DND-41 (cell line): Measurements from ENCODE around the gene PEX14.

Source experiments
- ATAC-seq: fragments of 200-7000 bp; cut with Tn5 transposase; 3 replicates; pipeline ENCODE4 v1.9.1; 2021; ENCODE audit warnings: low read depth; ENCODE audit not compliant: insufficient read depth
- DNase-seq: peaks from one replicate; pipeline ENCODE4 v3.0.0-alpha.2; 2020
- H2AFZ ChIP-seq: 2 replicates; pipeline ENCODE4 v1.6.0; 2012; ENCODE audit warnings: low read depth, low read length
- H3K27ac ChIP-seq: 2 replicates; pipeline ENCODE4 v1.5.1; 2012; ENCODE audit warnings: low read length, inconsistent platforms
- H3K27me3 ChIP-seq: fragments of 200-600 bp; sonication (generic); 2 replicates; pipeline ENCODE4 v1.6.0; 2012; ENCODE audit warnings: low read length, mild to moderate bottlenecking, inconsistent platforms; ENCODE audit not compliant: insufficient read depth, poor library complexity
- H3K36me3 ChIP-seq: 2 replicates; pipeline ENCODE4 v1.5.1; 2012; ENCODE audit warnings: low read length, inconsistent platforms; ENCODE audit not compliant: insufficient read depth
- H3K4me1 ChIP-seq: 2 replicates; pipeline ENCODE4 v1.5.1; 2012; ENCODE audit warnings: mild to moderate bottlenecking, low read length; ENCODE audit not compliant: insufficient read depth
- H3K4me2 ChIP-seq: 2 replicates; pipeline ENCODE4 v1.6.0; 2012; ENCODE audit warnings: mild to moderate bottlenecking, moderate library complexity, low read length, inconsistent platforms; ENCODE audit not compliant: insufficient read depth
- H3K4me3 ChIP-seq, 2 experiments: fragments of 200-600 bp in 1 of 2; shearing (Covaris generic) in 1 of 2; 2 replicates each; pipeline ENCODE4 v1.5.1; 2012 to 2016; ENCODE audit warnings: inconsistent platforms in 2 of 2, low read length in 2 of 2, mild to moderate bottlenecking in 2 of 2, low read depth in 1 of 2, moderate library complexity in 1 of 2
- H3K79me2 ChIP-seq: 2 replicates; pipeline ENCODE4 v1.6.0; 2012; ENCODE audit warnings: low read length, inconsistent platforms; ENCODE audit not compliant: insufficient read depth
- H3K9ac ChIP-seq: 2 replicates; pipeline ENCODE4 v1.6.0; 2012; ENCODE audit warnings: low read depth, mild to moderate bottlenecking, inconsistent platforms, low read length, moderate library complexity
- H3K9me3 ChIP-seq: 2 replicates; pipeline ENCODE4 v1.5.1; 2012; ENCODE audit warnings: low read length, moderate library complexity, mild to moderate bottlenecking, inconsistent platforms; ENCODE audit not compliant: insufficient read depth, severe bottlenecking
- H4K20me1 ChIP-seq: 2 replicates; pipeline ENCODE4 v1.6.0; 2012; ENCODE audit warnings: low read length; ENCODE audit not compliant: insufficient read depth
- EZH2 ChIP-seq: IDR thresholded peaks from 3 replicates; pipeline ENCODE4 v1.6.1; 2012; ENCODE audit warnings: borderline replicate concordance, low read depth, mild to moderate bottlenecking, moderate library complexity, low read length, inconsistent platforms; ENCODE audit not compliant: severe bottlenecking
- TF ChIP-seq, protein P1 (sequence below): IDR thresholded peaks from 2 replicates; pipeline ENCODE4 v1.5.1; 2012; ENCODE audit warnings: borderline replicate concordance, low read length, moderate library complexity, mild to moderate bottlenecking; ENCODE audit not compliant: poor library complexity, severe bottlenecking; ENCODE audit errors: extremely low read depth

PEX14 gene

DNA sequence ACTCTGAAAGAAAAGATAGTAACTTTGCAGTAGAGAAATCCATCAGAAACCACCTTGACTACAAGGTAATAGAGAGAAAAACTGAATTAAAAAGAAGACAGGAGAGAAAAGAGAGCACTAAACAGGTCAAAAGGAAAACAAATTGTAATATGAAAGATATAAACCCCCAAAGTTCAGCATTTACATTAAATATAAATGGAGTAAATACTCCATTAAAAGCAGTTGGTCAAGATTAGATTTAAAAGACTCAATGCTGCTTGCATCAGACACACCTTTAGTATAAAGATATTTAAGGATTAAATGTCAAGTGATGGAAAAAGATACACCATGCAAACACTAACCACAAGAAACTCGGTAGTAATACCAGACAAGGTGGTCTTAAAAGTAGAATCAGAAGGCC lies 110.5 kb downstream of the PEX14 start:
- H3K9me3 ChIP-seq: no peaks in the 10 kb centered on the region
- H3K79me2 ChIP-seq: no peaks in the 10 kb centered on the region
- no peak for DNase-seq
- H3K4me3 ChIP-seq: no peak overlapping the region
- H3K9ac ChIP-seq: no peak overlapping the region
- no peak overlapping the region for H3K4me2 ChIP-seq
- ATAC-seq: no peak
- H3K4me1 ChIP-seq: no peaks in the 10 kb centered on the region
- no peaks in the 10 kb centered on the region for H3K27me3 ChIP-seq
- no peak overlapping the region for H2AFZ ChIP-seq
- H3K36me3 ChIP-seq: no peaks in the 10 kb centered on the region
- TF ChIP-seq, protein P1, sequence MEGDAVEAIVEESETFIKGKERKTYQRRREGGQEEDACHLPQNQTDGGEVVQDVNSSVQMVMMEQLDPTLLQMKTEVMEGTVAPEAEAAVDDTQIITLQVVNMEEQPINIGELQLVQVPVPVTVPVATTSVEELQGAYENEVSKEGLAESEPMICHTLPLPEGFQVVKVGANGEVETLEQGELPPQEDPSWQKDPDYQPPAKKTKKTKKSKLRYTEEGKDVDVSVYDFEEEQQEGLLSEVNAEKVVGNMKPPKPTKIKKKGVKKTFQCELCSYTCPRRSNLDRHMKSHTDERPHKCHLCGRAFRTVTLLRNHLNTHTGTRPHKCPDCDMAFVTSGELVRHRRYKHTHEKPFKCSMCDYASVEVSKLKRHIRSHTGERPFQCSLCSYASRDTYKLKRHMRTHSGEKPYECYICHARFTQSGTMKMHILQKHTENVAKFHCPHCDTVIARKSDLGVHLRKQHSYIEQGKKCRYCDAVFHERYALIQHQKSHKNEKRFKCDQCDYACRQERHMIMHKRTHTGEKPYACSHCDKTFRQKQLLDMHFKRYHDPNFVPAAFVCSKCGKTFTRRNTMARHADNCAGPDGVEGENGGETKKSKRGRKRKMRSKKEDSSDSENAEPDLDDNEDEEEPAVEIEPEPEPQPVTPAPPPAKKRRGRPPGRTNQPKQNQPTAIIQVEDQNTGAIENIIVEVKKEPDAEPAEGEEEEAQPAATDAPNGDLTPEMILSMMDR: no peak
- TF ChIP-seq EZH2: no peak
- H3K27ac ChIP-seq: no peak overlapping the region
- H4K20me1 ChIP-seq: no peaks in the 10 kb centered on the region

DNA sequence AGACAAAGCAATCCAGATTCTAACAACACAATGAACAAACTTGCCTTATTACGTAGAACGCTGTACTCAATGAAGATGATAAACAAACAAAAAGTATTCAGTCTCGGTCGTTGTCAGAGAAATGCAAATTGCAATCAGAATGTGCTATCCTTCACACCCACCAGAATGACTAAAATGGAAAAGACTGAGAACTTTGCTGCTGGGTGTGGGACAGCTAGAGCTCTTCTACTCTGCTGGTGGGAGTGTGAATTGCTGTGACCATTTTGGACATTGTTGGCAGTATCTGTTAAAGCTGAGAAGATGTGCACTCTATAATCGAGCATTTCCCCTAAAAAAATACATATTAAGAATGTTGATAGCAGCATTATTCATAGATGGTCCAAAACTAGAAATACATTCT lies 111.4 kb downstream of the PEX14 start:
- ATAC-seq: no peak
- Histone ChIP-seq H3K36me3 (no peaks in the 10 kb centered on the region), H3K4me3 (no peak overlapping the region), H3K79me2 (no peaks in the 10 kb centered on the region), H3K27ac (no peak overlapping the region), H3K4me1 (peaks cover 2% of the 10 kb centered on the region; the same call in 1 of the 2 replicates), H4K20me1 (no peaks in the 10 kb centered on the region), H3K9ac (no peak overlapping the region), H3K4me2 (no peak overlapping the region), H2AFZ (no peak overlapping the region), H3K9me3 (no peaks in the 10 kb centered on the region), H3K27me3 (no peaks in the 10 kb centered on the region)
- TF ChIP-seq, protein P1: no peak
- TF ChIP-seq EZH2: no peak
- DNase-seq: no peak

DNA sequence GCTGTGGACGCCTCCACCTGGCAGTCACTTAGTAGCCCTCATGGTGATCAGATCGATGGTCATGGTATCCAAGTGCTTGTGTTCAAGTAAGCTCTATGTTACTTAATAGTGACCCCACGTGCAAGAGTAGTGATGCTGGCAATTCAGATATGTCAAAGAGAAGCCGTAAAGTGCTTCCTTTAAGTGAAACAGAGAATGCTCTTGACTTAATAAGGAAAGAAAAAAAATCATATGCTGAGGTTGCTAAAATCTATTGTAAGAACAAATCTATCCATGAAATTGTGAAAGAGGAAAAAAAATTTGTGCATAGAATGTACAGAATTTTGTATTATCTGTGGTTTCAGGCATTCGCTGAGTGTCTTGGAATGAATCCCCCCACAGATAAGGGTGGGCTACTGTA lies 113.9 kb downstream of the PEX14 start:
- Histone ChIP-seq H3K9ac (no peak overlapping the region), H2AFZ (no peak overlapping the region), H3K4me2 (no peak overlapping the region), H3K79me2 (no peaks in the 10 kb centered on the region), H3K4me3 (no peak overlapping the region), H3K4me1 (peaks cover 2% of the 10 kb centered on the region; the same call in 1 of the 2 replicates), H3K27ac (no peak overlapping the region), H3K36me3 (no peaks in the 10 kb centered on the region), H4K20me1 (no peaks in the 10 kb centered on the region; the same call in 1 of the 2 replicates), H3K27me3 (no peaks in the 10 kb centered on the region), H3K9me3 (no peaks in the 10 kb centered on the region)
- TF ChIP-seq, protein P1: no peak
- TF ChIP-seq EZH2: no peak
- no peak for DNase-seq
- ATAC-seq: no peak

DNA sequence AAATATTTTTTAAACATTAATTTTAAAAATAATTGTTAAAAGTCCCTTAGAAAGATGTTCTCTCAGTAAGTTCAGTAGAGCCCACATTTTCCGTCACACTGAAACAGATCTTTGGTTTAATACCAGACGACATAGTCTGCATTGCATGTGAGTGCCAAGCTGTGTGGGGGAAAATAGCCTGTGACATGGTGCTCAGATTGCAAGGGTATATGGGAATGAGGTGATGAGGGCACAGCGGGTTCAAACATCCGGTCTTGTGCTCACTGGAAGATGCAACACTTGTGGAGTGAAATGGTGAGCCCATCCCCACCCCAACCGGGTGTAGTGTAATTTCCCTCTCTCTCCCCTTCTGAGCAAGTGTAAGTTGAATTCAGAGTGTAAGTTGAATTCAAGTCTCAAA lies 114.3 kb downstream of the PEX14 start:
- DNase-seq (no peak), ATAC-seq (no peak)
- no peaks in the 10 kb centered on the region for H3K27me3 ChIP-seq
- no peaks in the 10 kb centered on the region; the same call in 1 of the 2 replicates for H4K20me1 ChIP-seq
- H3K79me2 ChIP-seq: no peaks in the 10 kb centered on the region
- TF ChIP-seq, protein P1: no peak
- no peak for TF ChIP-seq EZH2
- H2AFZ ChIP-seq: no peak overlapping the region
- no peak overlapping the region for H3K9ac ChIP-seq
- no peak overlapping the region for H3K4me3 ChIP-seq
- no peaks in the 10 kb centered on the region for H3K36me3 ChIP-seq
- H3K9me3 ChIP-seq: no peaks in the 10 kb centered on the region
- H3K27ac ChIP-seq: no peak overlapping the region
- peaks cover 2% of the 10 kb centered on the region; the same call in 1 of the 2 replicates for H3K4me1 ChIP-seq
- no peak overlapping the region for H3K4me2 ChIP-seq
